H1 (cell line): ENCODE measurements around the gene CARD11. TPM values are rescaled to one million over a fixed set of nuclear protein-coding genes. Genes with fewer than 3 reads are reported as not detected.

Experiments used
- CTCF ChIA-PET: fragments of 300-600 bp; sonication (Branson Sonifier 250); formaldehyde crosslinking; loops from one replicate; lab custom pipeline; 2021; ENCODE audit not compliant: partially characterized antibody; lab: Charles Lee
- POLR2A ChIA-PET: fragments of 300-600 bp; sonication (Branson Sonifier 250); formaldehyde crosslinking; loops from one replicate; lab custom pipeline; 2021; ENCODE audit warnings: inconsistent platforms; ENCODE audit not compliant: partially characterized antibody; lab: Charles Lee
- DNase-seq, 2 experiments: peaks; one replicate each; pipeline versions ENCODE4 v3.0.0 to v3.0.0-alpha.2; 2010 to 2022; ENCODE audit warnings: low spot score in 2 of 2, low read depth in 1 of 2, mixed read lengths in 1 of 2
- FAIRE-seq: peaks from 2 replicates; lab custom pipeline; 2011; peaks lifted over from hg19 to GRCh38; lab: Jason Lieb, UNC
- H2AFZ ChIP-seq: 2 replicates; pipeline ENCODE4 v1.8.1; 2012; ENCODE audit warnings: low read length, inconsistent platforms
- H2AK5ac ChIP-seq: 2 replicates; pipeline ENCODE4 v1.6.1; 2013; ENCODE audit warnings: low read depth, low read length
- H2BK120ac ChIP-seq: replicated peaks from 2 replicates; pipeline ENCODE3; 2013; ENCODE audit warnings: low read depth, low read length, inconsistent platforms
- H2BK12ac ChIP-seq: 2 replicates; pipeline ENCODE4 v1.6.1; 2013; ENCODE audit warnings: low read depth, low read length
- H2BK15ac ChIP-seq: 2 replicates; pipeline ENCODE4 v1.6.1; 2013; ENCODE audit warnings: low read length
- H2BK20ac ChIP-seq: 2 replicates; pipeline ENCODE4 v1.6.1; 2013; ENCODE audit warnings: low read length
- H2BK5ac ChIP-seq: 2 replicates; pipeline ENCODE4 v1.6.1; 2013; ENCODE audit warnings: low read depth, low read length
- H3K14ac ChIP-seq: 2 replicates; pipeline ENCODE4 v1.6.1; 2013; ENCODE audit warnings: inconsistent platforms; ENCODE audit not compliant: insufficient read length
- H3K18ac ChIP-seq: 2 replicates; pipeline ENCODE4 v1.6.1; 2013; ENCODE audit warnings: low read length; ENCODE audit errors: extremely low read depth
- H3K23ac ChIP-seq: 2 replicates; pipeline ENCODE4 v1.6.1; 2013; ENCODE audit warnings: inconsistent platforms; ENCODE audit not compliant: insufficient read length
- H3K23me2 ChIP-seq: 2 replicates; pipeline ENCODE4 v1.6.1; 2013; ENCODE audit warnings: low read depth, low read length
- H3K27ac ChIP-seq: 2 replicates; pipeline ENCODE4 v1.6.1; 2011; ENCODE audit warnings: low read depth, low read length, inconsistent platforms
- H3K27me3 ChIP-seq, 4 experiments: replicated peaks in 1 of 4; 1 replicate in 1 of 4; 2 replicates in 3 of 4; pipeline versions ENCODE4 v1.6.1 to v1.8.1; 2011 to 2013; ENCODE audit warnings: low read length in 3 of 4, mild to moderate bottlenecking in 3 of 4, inconsistent platforms in 2 of 4, mixed read lengths in 2 of 4, moderate library complexity in 1 of 4; ENCODE audit not compliant: control insufficient read depth in 3 of 4, insufficient read depth in 3 of 4; ENCODE audit errors: extremely low read depth in 1 of 4
- H3K36me3 ChIP-seq, 4 experiments: 2 replicates each; pipeline versions ENCODE4 v1.6.1 to v1.8.1; 2011 to 2013; ENCODE audit warnings: mild to moderate bottlenecking in 4 of 4, low read length in 3 of 4, moderate library complexity in 2 of 4, control low read depth in 1 of 4, inconsistent platforms in 1 of 4; ENCODE audit not compliant: insufficient read depth in 4 of 4, control insufficient read depth in 2 of 4
- H3K4ac ChIP-seq: replicated peaks from 2 replicates; pipeline ENCODE3; 2013; ENCODE audit warnings: low read length, low read depth, mixed read lengths, inconsistent platforms; ENCODE audit not compliant: insufficient read length
- H3K4me1 ChIP-seq, 4 experiments: replicated peaks in 1 of 4; 1 replicate in 1 of 4; 2 replicates in 3 of 4; pipeline versions ENCODE4 v1.6.1 to v1.8.1; 2011 to 2013; ENCODE audit warnings: low read length in 3 of 4, inconsistent platforms in 2 of 4, mixed read lengths in 1 of 4; ENCODE audit not compliant: insufficient read depth in 4 of 4, control insufficient read depth in 3 of 4
- H3K4me2 ChIP-seq, 2 experiments: 2 replicates each; pipeline versions ENCODE4 v1.6.1 to v1.8.1; 2011 to 2013; ENCODE audit warnings: low read depth in 2 of 2, low read length in 2 of 2, control low read depth in 1 of 2, inconsistent platforms in 1 of 2, mild to moderate bottlenecking in 1 of 2; ENCODE audit not compliant: insufficient read depth in 1 of 2
- H3K4me3 ChIP-seq, 4 experiments: fragments of 200-600, 300-600 bp in 1 of 4; sonication (generic), shearing (Covaris generic), sonication (Bioruptor Twin) in 1 of 4; 2 replicates each; pipeline versions ENCODE4 v1.5.1 to v1.8.1; 2011 to 2016; ENCODE audit warnings: low read length in 4 of 4, low read depth in 3 of 4, control low read depth in 2 of 4, inconsistent platforms in 2 of 4, mild to moderate bottlenecking in 2 of 4, mixed read lengths in 1 of 4, moderate library complexity in 1 of 4; ENCODE audit not compliant: insufficient read depth in 2 of 4; ENCODE audit errors: extremely low read depth in 1 of 4
- H3K56ac ChIP-seq: replicated peaks from 2 replicates; pipeline ENCODE3; 2013; ENCODE audit warnings: low read depth, mild to moderate bottlenecking, mixed read lengths, low read length, inconsistent platforms; ENCODE audit not compliant: insufficient read length
- H3K79me1 ChIP-seq: 2 replicates; pipeline ENCODE4 v1.6.1; 2013; ENCODE audit warnings: low read depth, low read length, control low read depth
- H3K79me2 ChIP-seq, 2 experiments: 2 replicates each; pipeline versions ENCODE4 v1.6.1 to v1.8.1; 2012 to 2013; ENCODE audit warnings: low read length in 2 of 2, mild to moderate bottlenecking in 2 of 2, inconsistent platforms in 1 of 2; ENCODE audit not compliant: insufficient read depth in 2 of 2, control insufficient read depth in 1 of 2
- H3K9ac ChIP-seq, 4 experiments: replicated peaks in 1 of 4; 1 replicate in 1 of 4; 2 replicates in 3 of 4; pipeline versions ENCODE4 v1.6.1 to v1.8.1; 2011 to 2013; ENCODE audit warnings: low read depth in 3 of 4, low read length in 3 of 4, control low read depth in 2 of 4, mild to moderate bottlenecking in 2 of 4, moderate library complexity in 2 of 4, inconsistent platforms in 1 of 4; ENCODE audit errors: extremely low read depth in 1 of 4
- H3K9me3 ChIP-seq, 2 experiments: 2 replicates each; pipeline versions ENCODE4 v1.6.1 to v1.8.1; 2012 to 2013; ENCODE audit warnings: mild to moderate bottlenecking in 2 of 2, moderate library complexity in 2 of 2, control low read depth in 1 of 2, inconsistent platforms in 1 of 2, low read depth in 1 of 2, low read length in 1 of 2, mixed read lengths in 1 of 2; ENCODE audit not compliant: insufficient read depth in 2 of 2
- H4K20me1 ChIP-seq, 2 experiments: replicated peaks in 1 of 2; 2 replicates each; pipeline versions ENCODE3 to v1.8.1; 2011 to 2013; ENCODE audit warnings: inconsistent platforms in 2 of 2, low read length in 2 of 2, mild to moderate bottlenecking in 1 of 2; ENCODE audit not compliant: insufficient read depth in 2 of 2, control insufficient read depth in 1 of 2
- H4K5ac ChIP-seq: 2 replicates; pipeline ENCODE4 v1.6.1; 2013; ENCODE audit warnings: low read length, low read depth, mixed read lengths, inconsistent platforms; ENCODE audit not compliant: insufficient read length
- H4K8ac ChIP-seq: 2 replicates; pipeline ENCODE4 v1.8.0; 2013; ENCODE audit warnings: mild to moderate bottlenecking, moderate library complexity, low read length, inconsistent platforms; ENCODE audit not compliant: insufficient read depth; ENCODE audit errors: extremely low read depth
- H4K91ac ChIP-seq: replicated peaks from 2 replicates; pipeline ENCODE3; 2013; ENCODE audit warnings: low read length, mixed read lengths, inconsistent platforms; ENCODE audit not compliant: insufficient read length
- BRCA1 ChIP-seq: IDR thresholded peaks from 2 replicates; pipeline ENCODE4 v1.6.1; 2012; ENCODE audit warnings: low read depth, low read length, improper control_type of control experiment
- CREB1 ChIP-seq: IDR thresholded peaks from 2 replicates; pipeline ENCODE4 v1.6.1; 2012; ENCODE audit warnings: inconsistent platforms
- EGR1 ChIP-seq: IDR thresholded peaks from 2 replicates; pipeline ENCODE4 v1.6.1; 2011; ENCODE audit warnings: low read depth, low read length, borderline replicate concordance
- JUND ChIP-seq: IDR thresholded peaks from 2 replicates; pipeline ENCODE4 v1.6.1; 2011; ENCODE audit warnings: mild to moderate bottlenecking, improper control_type of control experiment, low read length
- KDM4A ChIP-seq: IDR thresholded peaks from one replicate; pipeline ENCODE4 v1.7.1; 2012; ENCODE audit warnings: low read depth, mild to moderate bottlenecking, moderate library complexity, low read length, inconsistent platforms; ENCODE audit not compliant: severe bottlenecking
- KDM5A ChIP-seq: fragments of 200-600 bp; IDR thresholded peaks from 2 replicates; pipeline ENCODE4 v1.7.1; 2012; ENCODE audit warnings: mild to moderate bottlenecking, low read length, inconsistent platforms, mixed read lengths
- NANOG ChIP-seq: IDR thresholded peaks from 2 replicates; pipeline ENCODE4 v1.6.1; 2011; ENCODE audit warnings: low read length, low read depth, mild to moderate bottlenecking, inconsistent platforms; ENCODE audit not compliant: insufficient read depth, poor library complexity, severe bottlenecking
- RXRA ChIP-seq: IDR thresholded peaks from 2 replicates; pipeline ENCODE4 v1.6.1; 2011; ENCODE audit warnings: low read depth, mild to moderate bottlenecking, low read length, moderate library complexity; ENCODE audit not compliant: insufficient read depth
- SIN3A ChIP-seq, 2 experiments: IDR thresholded peaks in 1 of 2; conservative IDR thresholded peaks in 1 of 2; 2 replicates each; pipeline ENCODE4 v1.6.1; 2011 to 2012; ENCODE audit warnings: low read length in 2 of 2, improper control_type of control experiment in 1 of 2, low read depth in 1 of 2, mild to moderate bottlenecking in 1 of 2
- SIX5 ChIP-seq: IDR thresholded peaks from 2 replicates; pipeline ENCODE4 v1.6.1; 2011; ENCODE audit warnings: mild to moderate bottlenecking, low read depth, low read length
- SP2 ChIP-seq: IDR thresholded peaks from 2 replicates; pipeline ENCODE4 v1.6.1; 2012; ENCODE audit warnings: mild to moderate bottlenecking, low read length, inconsistent platforms
- SUZ12 ChIP-seq: fragments of 200-600 bp; sonication (generic); IDR thresholded peaks from 2 replicates; pipeline ENCODE4 v1.6.1; 2012; ENCODE audit warnings: mild to moderate bottlenecking, inconsistent platforms, low read length, moderate library complexity, mixed read lengths
- TAF7 ChIP-seq: optimal IDR thresholded peaks from 2 replicates; pipeline ENCODE3; 2011; ENCODE audit warnings: low read depth, mild to moderate bottlenecking, inconsistent platforms, low read length, moderate library complexity, borderline replicate concordance
- TBP ChIP-seq: IDR thresholded peaks from 2 replicates; pipeline ENCODE4 v1.6.1; 2011; ENCODE audit warnings: low read depth, low read length, improper control_type of control experiment
- whole genome bisulfite sequencing, 2 experiments: shearing (Covaris generic) in 1 of 2; methylation state at CpG; one replicate each; pipeline versions ENCODE4 v1.1.6 to v1.1.7; 2013 to 2015; ENCODE audit warnings: low lambda C conversion rate in 2 of 2, mixed read lengths in 2 of 2, inconsistent platforms in 1 of 2, low coverage in 1 of 2, missing lambda C conversion rate in 1 of 2; ENCODE audit not compliant: insufficient replicate concordance in 2 of 2, insufficient coverage in 1 of 2, insufficient read length in 1 of 2; ENCODE audit errors: extremely low coverage in 1 of 2, missing lambda C conversion rate in 1 of 2; 5-methylcytosine and 5-hydroxymethylcytosine counted together
- polyA plus RNA-seq, 7 experiments: library from polyadenylated mRNA; depleted of rRNA in 3 of 7; stranded (reverse) in 5 of 7; unstranded in 2 of 7; fragments of >200 nt in 5 of 7; fragments of 200-250 nt in 2 of 7; gene quantifications; 1 replicate in 5 of 7; 2 replicates in 1 of 7; 4 replicates in 1 of 7; pipeline versions ENCODE4 v1.2.1 to v1.2.3, GENCODE V29; 2011 to 2013; ENCODE audit warnings: missing spikeins in 2 of 7, mixed read lengths in 2 of 7
- total RNA-seq: library from RNA; stranded (reverse); fragmentation: NEBNext Ultra II Directional; extraction: Animal tissue kit (Norgen Biotek cat#: 25700); gene quantifications from 2 replicates; pipeline ENCODE4 v1.2.1, GENCODE V29; 2021

The CARD11 gene
- total and polyA plus RNA-seq, 2 of the 8 experiments (the other 6 are each of a cell fraction or from before 2014, with no cell fraction given): 12.6 to 29.8 TPM

DNA sequence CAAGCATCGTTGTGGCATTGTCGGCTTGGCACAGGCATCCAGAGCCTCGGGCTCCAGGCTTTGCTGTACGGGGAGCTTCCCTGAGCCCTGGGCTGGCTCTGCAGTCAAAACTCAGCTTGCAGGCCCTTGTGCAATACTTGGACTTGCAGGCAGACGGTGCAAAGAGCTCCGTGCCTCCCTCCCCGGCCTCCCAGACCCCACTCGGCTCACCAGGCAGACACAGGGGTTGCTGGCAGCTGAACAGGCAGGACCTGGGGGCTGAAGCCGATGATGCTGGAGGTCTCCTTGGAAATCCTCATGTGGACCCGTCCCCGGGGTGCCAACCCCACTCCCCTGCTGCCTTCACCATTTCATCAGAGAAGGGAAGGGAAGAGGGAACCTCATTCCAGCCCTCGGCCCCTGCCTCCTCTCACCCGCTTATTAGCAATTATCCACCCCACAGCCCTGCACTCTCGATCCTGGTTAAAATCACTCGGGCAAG lies 139.9 kb downstream of the CARD11 start:
- Histone ChIP-seq H4K8ac (no peak overlapping the region), H2AFZ (no peak overlapping the region), H3K23ac (no peak overlapping the region), H3K56ac (no peak overlapping the region), H3K27ac (no peak overlapping the region), H2BK20ac (no peak overlapping the region), H3K23me2 (no peaks in the 10 kb centered on the region), H3K18ac (no peak overlapping the region), H3K79me1 (no peaks in the 10 kb centered on the region; the same call in 1 of the 2 replicates), H3K36me3 (no peaks in the 10 kb centered on the region), H4K91ac (no peak overlapping the region), H3K9me3 (no peaks in the 10 kb centered on the region), H3K79me2 (no peaks in the 10 kb centered on the region), H4K5ac (no peak overlapping the region), H3K4me1 (no peaks in the 10 kb centered on the region), H3K4me2 (no peak overlapping the region), H2BK15ac (0 out of 2 replicates have a peak overlapping the region, but pooled peaks have one; percentile 61), H4K20me1 (no peaks in the 10 kb centered on the region), H2BK120ac (no peak overlapping the region), H3K4ac (no peak overlapping the region), H3K4me3 (no peak overlapping the region), H2BK12ac (no peak overlapping the region), H3K9ac (no peak overlapping the region), H3K14ac (no peak overlapping the region), H3K27me3 (no peaks in the 10 kb centered on the region), H2AK5ac (no peak overlapping the region), H2BK5ac (no peak overlapping the region)
- ChIA-PET POLR2A (interaction anchor here (1.1 kb wide), 1 partner anchor 29 kb away, joined by 5 read pairs; no protein-coding TSS in a partner anchor), CTCF (interaction anchor here (1.1 to 5.4 kb wide), 4 partner anchors 16 to 186 kb away, joined by 3 to 29 read pairs (median 6); no protein-coding TSS in a partner anchor)
- FAIRE-seq (no peak), DNase-seq (no peak)
- 91% methylated on average over 15 of the region's 15 CpGs; no CpG with 5 or more reads in 1 of the 2 experiments for WGBS, 2 experiments
- TF ChIP-seq CREB1 (no peak), BRCA1 (no peak), TAF7 (no peak), RXRA (no peak), TBP (no peak), SIN3A (conservative IDR thresholded peaks at IDR 0.05 in 1 of 2, IDR thresholded peaks at IDR 0.05 in 1 of 2; ENCODE audit: low read depth in 1 of 2, low read length in 2 of 2) (no peak), EGR1 (no peak), KDM5A (no peak), NANOG (no peak), JUND (no peak), SP2 (no peak), SIX5 (no peak), SUZ12 (no peak), KDM4A (no peak)
